Inflammatory macrophage treated with lipopolysaccharide for 4 hours (primary cell): ENCODE measurements around the gene CTNNA3.

ENCODE experiments used
- DNase-seq: peaks from one replicate; pipeline ENCODE4 v3.0.0-alpha.2; 2020

Gene CTNNA3

DNA sequence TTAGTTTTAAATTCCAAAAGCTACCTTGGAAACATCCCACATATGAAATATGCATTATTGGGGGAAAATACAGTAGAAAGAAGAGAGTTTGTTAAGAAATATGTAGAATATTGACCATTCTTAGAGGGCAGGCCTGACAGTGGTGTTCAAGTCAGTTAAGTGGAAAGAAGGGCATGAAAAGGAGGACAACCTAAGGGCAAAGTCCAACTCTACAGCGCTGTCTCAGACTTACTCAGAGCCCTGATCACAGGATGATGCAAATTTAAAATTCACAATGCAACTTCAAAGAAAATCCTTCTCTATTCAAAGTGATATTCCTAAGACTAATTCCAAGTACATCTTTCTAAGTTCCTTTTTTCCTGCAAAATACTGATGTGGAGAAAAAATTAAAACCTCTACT, 909.3 kb downstream of the CTNNA3 start:
- DNase-seq, result no peak

DNA sequence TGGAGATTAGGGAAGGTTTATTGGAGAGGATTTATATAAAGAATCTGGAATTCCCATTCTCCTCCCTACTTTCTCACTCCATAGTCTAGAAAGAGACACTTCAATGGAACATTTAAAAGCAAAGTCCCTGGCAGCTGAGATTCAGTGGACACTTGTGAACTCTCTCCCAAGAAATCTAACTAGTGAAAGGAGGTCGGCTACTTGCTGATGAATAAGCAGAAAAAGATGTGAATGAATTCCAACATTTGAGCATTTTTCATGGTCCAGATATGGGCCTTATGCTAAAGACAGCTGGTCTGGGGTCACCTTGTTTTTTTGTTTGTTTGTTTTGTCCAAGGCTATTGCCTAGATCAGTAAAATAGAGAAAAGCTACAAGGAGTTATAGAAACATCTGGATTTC, 911.2 kb downstream of the CTNNA3 start:
- no peak for DNase-seq

DNA sequence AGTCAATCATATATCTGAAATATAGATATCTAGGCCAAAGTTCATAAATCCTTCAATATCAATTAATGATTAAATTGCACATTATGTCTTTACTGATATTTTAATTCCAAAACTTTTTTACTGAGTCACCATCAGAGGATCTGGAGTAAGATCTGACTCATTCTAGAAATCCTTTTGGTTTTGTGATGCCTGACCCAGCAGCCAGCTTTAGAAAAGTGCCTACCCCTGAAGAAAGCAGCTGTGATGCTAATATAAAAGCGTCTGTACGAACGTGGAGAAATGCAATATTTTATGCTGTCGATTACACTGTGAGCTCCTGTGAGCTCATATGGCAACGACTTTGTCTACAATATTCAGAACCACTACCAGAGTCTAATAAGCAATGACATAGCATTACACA, 912.7 kb downstream of the CTNNA3 start:
- DNase-seq, result no peak

DNA sequence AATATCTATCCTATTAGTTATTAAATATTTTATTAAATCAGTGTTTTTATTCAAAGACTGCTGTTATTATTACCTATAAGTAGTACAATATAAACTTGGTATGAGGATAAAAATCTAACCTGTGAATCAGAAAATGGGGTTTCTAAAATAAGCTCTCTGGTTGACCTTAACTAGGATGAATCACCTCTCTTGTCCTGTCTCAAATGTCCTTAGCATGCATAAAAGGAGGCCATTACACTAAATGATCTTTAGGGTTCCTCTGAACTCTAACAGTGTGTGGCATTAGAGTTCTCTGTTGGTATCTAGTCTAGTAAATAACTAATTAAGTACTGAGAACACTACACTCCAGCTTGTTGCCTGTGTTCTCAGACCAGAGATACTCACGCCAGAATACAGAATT, 913.2 kb downstream of the CTNNA3 start:
- no peak for DNase-seq

DNA sequence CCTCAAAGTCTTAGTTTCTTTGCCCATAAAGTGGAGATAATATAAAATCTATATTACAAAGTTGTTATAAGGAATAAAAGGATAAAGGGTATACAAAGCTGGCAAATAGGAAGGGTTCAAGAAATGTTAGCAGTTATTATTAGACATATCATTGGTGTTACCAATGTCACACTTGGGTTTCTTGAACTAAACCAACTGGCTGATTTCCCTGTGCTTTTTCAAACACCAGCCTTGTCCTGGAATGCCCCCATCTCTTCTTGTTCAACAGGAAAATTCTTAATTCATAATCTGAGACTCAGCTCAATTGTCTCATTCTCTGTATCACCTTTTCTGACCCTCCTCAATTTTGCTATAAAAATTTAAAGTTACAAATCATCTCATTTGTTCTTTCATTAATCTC, 913.9 kb downstream of the CTNNA3 start:
- DNase-seq, result no peak

DNA sequence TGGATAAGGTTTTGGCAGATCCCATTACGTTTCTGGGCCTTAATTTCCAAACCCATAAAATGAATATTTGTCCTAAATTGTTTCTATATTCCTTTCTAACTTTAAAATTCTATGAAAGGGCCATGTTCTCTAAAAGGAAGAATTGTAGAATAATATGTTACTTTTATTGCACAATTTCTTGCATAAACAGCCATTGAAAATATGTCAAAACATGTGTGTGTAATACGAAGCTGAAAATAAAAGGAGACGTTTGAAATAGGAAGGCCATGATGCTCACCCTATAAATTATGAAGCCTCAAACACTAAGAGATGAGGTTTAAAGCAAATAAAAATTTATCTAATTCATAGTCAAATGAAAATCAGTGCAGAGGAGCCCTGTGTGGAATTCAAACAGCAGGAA, 915.2 kb downstream of the CTNNA3 start:
- no peak for DNase-seq

DNA sequence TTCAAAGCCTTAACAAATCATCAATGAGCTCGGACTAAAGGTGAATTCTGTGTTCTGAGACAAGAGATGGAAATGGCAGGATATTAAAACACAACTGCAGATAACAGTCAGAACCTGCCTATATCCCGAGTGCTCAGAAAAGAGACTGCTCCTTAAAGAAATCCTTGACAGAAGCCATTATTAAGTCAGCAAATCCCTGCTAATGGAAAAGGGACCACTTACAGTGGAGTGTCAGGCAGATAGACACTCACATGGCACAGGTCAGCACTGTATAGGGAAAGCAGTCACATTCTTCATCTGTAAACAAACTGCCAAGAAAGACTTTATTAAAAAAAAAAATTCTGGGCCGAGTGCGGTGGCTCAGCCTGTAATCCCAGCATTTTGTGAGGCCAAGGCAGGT, 917.6 kb downstream of the CTNNA3 start:
- no peak for DNase-seq

DNA sequence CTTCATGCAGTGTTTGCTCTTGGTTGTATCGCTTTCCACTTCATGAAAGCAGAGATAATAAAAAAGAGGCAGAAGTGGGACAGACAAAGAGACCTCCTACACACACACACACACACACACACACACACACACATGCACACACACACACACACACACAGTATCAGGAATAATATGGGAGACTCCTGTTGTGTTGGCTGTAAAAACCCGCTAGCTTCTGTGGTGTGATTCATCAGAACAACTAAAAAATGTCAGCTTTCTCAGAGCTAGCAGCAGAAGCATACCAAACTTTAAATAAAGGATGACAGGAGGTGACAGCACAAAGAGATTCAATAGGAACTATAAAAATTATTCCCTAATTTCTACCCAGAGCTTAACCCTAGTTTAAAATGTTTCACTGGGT, 918.3 kb downstream of the CTNNA3 start:
- DNase-seq, result no peak

DNA sequence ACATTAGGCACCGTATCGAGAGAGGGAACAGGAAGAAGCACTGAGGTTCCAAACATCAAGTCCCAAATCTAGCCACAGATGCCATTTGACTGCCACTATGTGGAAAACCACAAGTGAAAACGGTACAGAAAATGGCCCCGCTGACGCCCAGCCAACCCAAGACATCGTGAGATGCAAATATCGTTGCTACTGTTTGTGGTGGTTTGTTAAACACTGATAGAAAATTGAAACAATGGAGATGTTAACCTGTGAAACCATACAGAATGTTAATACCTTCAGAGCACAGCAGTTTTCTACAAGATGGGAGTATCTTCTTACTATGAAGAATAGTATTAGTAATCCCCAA, 922.5 kb downstream of the CTNNA3 start:
- no peak for DNase-seq

DNA sequence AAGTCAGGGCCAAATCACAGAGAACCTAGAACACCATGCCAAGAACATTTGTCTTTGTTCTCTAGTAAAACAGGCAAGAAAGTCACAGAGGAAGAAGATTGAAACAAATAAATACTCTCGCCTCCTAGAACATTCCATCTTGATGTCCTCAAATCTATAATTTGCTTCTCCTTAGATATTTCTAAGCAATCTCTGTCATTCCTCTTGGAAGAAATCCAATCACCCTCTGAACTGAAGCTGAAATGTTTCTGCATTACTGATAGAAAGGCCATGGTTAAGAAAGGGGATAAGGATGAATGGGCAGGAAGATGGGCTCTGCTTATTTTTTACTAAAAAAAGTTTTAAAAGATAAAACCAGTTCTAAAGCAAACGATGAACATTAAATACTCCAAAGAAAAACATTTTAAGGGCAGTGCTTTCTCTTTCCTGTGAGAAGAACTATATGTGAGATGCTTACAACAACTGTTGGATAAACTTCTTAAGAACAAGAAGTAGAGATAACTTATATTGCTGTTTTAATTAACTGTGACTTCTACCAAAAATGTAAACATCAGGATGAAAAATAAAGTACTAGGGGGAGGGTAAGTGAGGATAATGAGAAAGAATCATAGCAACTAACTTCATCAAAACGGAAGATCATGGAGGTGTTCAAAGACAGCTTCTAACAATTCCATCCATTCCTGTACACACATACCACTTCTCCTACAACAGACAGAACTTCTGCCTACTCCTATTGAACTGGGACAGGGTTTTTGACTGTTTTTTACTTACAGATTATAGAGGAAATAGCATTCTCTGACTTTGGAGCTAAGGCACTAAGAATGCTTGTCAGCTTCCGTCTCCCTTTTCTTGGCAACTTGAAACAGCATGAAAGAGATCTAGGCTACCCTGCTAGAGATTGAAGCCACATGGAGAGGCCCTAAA, 923.2 kb downstream of the CTNNA3 start:
- DNase-seq, result no peak

DNA sequence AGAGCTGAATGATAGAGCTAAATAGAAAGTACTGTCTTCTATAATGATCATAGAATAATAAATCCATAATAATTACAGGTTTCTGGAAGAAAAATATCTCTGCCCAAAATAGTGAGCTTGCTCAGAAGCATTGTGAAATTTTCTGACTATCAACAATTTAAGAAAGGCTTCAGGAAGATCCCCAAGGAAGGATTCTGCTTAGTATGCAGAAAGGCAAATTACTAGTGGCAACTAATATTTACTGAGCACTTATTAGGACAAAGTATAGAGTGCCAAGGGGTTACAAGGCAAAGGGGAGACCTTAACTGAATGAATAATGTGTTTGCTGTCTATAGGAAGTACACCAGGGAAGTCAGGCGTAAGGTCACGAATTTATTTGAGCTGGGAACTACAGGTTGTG, 928.3 kb downstream of the CTNNA3 start:
- no peak for DNase-seq

DNA sequence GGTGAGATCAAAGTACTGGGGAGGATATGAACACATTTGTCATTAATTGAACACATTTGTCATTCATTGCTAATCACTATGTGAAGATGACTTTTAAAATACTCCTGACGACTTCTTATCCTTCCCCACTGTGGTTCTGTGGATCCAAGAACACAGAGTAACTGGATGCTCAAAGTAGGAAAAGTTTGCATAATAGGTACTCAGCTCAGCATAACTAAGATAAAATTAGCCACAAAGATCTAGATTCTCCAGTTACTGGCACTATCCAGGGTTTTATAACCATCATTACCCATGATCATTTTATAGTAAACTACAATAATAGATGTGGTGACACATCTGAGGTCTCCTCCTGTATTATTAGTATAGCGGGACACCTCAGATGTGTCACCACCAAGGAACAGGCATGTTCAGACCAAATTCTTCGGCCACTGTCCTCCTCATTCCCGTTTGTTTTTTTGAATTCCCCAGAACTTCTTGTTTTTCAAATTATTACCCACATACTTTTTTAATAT, 933.7 kb downstream of the CTNNA3 start:
- DNase-seq, result no peak

DNA sequence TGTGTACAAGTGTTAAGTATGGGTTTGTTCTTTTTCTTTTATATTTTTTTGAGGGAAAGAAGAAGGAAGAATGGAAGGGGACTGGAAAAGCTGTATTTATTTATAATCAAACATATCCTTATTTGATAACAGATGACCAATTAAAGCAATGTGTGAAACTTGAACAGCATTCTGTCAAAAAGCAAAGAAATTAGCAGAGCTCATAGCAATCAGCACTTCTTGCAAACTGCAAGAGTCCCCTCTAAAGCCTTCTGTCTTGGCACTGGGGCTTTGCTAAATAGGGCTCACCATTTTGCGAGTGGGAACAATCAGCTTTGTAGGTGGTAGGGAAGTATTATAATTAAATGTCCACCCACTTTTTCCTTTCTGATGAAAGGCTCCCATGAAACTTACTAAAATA, 935.1 kb downstream of the CTNNA3 start:
- no peak for DNase-seq

DNA sequence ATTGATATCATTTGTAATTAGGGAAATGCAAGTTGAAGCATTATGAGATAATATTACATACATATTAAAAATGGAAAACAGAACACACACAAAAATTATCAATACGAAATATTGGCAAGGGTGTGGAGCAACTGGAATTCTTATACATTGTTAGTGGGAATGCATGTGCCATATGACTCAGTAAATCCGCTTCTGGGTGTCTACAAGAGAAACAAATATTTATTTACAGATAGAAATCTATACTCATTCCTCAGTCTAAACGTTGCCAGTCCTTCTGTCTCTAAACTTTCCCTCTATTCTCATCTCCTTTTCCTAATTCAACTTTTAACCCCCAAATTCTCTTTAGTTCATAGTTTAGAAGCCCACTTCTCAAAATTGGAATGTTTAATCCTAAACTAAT, 940.5 kb downstream of the CTNNA3 start:
- no peak for DNase-seq

DNA sequence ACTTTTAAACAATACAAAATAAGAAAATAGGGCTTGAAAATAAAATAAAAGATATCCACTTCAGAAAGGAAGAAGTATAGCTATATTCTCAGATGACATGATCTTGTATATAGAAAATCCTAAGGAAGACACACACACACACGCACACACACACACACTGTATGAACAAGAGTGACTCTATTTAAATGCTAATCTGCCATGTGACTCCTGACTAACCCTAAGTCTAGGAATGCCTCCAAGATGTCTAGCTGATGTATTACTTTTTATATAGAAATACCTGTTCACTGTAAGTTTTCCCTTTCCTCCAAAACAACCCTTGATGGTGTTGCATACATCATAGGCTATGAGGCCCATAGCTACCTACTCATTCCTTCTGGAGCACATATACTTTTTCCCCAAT, 943.3 kb downstream of the CTNNA3 start:
- DNase-seq, result no peak

DNA sequence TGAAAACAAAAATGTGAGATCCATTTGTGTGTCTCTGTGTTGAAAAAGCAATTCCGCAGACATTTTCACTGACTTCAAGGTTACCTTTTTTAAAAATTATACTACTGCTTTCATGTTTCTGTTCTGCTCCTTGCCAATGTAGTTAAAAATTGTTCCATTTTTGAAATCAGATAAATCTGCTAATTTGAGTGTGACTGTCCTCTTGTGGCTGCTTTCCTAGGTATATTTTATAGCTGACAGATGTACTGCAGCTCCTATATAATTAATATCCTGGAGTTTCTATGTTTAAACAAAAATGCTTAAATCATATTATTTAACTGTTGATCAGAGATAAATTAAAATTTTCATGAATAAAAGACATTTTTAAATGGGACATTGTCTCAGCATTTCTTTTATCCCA, 947.8 kb downstream of the CTNNA3 start:
- no peak for DNase-seq

DNA sequence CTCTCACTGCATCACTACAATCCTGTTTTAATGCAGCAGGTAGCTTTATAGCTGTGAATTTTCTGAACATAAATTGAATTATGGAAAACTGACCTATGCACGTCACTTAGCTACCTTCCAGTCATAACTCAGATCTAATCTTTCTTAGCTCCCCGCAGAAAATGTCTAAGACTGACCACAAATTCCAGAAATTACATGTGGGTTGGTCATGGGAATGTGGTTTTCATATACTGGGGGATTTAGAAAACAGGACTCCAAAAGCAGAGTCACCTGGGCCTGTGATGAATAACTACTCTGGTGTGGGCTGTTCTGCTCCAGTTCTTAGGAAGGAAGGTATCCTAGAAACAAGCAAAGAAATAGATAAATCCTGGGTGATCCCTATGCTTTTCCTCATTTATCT, 948.5 kb downstream of the CTNNA3 start:
- no peak for DNase-seq

DNA sequence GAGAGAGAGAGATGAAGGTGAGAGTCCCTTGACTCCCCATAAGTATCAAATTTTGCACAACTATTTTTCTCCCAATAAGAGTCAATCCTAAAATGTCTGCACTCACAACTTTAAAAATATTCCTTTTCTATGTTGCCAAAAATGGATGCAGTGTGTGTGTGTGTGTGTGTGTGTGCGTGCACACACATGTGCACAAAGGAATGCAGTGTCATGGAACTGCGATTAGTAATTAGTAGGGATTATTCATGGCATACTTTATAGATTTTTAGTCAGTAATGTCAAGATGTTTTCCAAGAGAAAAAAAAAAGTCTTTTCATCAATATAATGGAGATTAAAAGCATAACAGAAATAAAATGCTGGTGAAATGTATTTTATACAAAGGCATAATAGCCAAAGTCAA, 949.3 kb downstream of the CTNNA3 start:
- DNase-seq, result no peak

DNA sequence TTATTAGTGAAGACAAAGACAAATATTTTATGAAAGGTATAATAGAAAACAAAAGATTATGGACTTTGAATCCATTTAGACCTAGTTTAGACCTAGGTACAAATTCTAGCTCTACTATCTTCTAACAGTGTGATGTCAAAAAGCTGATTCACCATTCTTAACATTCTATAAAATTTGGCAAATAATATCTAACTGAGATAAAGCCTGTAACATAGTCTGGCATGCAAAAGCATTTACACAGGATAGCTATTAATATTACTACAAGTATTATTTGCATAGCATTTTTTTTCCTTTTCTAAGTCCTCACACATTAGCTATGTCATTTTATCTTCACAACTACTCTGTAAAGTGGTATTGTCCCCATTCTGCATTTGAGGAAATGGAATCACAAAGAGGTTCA, 949.7 kb downstream of the CTNNA3 start:
- DNase-seq, result no peak

DNA sequence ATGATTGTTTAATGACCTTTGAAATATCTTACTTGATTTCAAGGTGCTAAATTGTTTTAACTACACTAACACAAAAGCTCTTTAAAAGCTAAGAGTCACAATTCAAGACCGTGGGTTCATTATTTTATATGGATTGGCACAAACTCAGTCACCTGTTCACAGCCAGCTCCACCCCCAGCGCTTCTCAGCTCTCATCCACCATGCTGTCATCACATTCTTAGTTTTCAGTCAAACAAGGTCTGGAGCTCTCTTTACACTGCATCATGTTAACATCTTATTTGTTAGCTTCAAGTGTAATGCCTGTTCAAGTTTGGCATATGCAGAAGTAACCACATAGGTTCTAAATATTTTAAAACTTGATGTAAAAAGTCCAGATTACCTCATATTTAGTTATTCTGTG, 951.1 kb downstream of the CTNNA3 start:
- DNase-seq, result no peak

DNA sequence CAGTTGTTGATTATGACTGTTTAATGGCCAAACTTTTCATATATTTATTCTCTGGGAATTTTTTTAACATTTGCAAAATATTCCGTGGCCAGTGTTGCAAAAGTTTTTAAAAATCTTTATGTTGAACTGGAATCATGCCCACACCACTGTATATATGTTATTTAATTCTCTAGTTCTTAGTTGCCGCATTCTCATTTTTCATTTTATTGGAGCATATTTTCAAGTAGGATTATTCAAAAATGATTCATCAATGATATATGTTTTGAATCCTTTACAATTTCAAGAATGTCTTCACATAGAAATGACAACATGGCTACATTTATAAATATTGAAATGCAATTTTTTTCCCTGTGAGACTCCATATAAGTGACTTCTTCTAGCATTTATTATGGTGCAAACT, 958.8 kb downstream of the CTNNA3 start:
- DNase-seq, result no peak

DNA sequence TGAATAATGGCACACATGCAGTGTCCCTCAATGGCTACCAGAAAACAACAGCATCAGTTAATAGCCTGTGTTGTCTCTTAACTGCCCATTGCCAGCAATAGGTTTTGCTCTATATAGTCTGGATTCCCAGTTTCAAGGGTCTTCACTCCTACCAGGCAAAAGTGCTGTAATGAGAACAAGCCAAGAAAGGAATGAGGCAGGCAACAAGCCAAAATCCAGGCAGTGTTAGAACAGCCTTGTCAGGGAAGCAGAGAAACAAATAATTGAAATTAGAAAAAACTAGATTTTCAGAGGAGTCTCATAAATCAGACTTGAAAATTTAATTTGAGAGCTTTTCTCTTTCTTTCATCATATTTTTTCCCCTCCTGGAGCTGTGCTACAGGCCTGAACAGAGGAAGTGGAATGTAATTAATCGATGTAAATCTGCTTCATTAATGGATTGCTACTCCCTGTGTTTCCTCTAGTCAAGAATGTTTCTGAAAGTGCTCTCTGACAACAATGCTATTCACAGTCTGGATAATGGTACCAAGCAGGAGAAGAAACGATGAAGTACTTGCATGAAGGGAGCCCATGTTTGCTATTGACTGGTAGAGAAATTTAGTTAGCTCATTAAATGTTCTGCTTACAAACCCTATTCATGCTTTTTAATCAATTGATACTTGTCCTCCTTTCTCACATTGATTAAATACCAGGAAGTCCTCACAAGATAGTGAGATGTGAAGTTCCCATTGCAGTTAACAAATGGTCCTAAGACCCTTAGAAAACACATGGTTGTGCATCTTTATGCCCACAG, 972.2 kb downstream of the CTNNA3 start:
- no peak for DNase-seq

DNA sequence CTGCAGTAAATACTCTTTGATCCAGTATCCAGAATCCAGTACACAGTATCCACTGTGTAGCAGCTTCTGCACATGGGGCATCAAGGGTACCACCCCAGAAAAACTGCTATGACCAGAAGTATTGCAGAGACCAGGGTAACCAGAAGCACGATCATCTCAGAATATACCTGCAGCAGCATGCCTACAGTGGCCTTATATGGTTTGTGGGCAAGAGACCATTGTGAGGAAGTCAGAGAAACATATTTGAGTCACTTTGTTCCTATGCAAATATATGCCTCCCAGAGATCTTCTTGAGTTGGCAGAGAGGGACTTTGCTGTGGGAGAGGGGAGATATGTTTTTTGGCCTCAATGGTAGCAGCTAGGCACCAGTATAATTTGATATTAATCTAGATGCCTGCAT, 976.5 kb downstream of the CTNNA3 start:
- DNase-seq, result no peak
